GM12872 (cell line): ENCODE measurements around the gene SLC16A4.

Source experiments
- TF ChIP-seq, protein P1 (sequence below): IDR thresholded peaks from 3 replicates; pipeline ENCODE4 v1.5.1; 2011; ENCODE audit warnings: low read depth, mild to moderate bottlenecking, low read length, moderate library complexity; ENCODE audit not compliant: insufficient read depth

Gene SLC16A4

DNA sequence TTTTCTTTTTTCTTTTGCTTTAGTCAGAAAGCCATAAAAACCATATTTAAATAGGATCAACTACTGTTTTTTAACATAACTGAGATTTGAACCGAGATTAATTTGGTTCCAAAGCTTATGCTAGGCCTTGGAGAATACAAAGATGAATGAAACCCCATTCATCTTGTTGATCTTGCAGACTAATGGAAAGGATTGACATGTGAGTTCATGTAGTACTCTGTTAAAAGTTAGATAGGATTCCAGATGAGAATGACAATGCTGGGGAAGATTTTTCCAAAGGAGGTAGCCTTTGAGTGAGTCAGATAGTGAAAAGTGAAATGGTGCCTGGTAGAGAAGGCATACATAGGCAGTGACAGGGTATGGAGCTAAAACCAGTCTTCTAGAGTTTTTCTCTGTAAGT, 29.0 kb downstream of the SLC16A4 start:
- TF ChIP-seq, protein P1, sequence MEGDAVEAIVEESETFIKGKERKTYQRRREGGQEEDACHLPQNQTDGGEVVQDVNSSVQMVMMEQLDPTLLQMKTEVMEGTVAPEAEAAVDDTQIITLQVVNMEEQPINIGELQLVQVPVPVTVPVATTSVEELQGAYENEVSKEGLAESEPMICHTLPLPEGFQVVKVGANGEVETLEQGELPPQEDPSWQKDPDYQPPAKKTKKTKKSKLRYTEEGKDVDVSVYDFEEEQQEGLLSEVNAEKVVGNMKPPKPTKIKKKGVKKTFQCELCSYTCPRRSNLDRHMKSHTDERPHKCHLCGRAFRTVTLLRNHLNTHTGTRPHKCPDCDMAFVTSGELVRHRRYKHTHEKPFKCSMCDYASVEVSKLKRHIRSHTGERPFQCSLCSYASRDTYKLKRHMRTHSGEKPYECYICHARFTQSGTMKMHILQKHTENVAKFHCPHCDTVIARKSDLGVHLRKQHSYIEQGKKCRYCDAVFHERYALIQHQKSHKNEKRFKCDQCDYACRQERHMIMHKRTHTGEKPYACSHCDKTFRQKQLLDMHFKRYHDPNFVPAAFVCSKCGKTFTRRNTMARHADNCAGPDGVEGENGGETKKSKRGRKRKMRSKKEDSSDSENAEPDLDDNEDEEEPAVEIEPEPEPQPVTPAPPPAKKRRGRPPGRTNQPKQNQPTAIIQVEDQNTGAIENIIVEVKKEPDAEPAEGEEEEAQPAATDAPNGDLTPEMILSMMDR = no peak

DNA sequence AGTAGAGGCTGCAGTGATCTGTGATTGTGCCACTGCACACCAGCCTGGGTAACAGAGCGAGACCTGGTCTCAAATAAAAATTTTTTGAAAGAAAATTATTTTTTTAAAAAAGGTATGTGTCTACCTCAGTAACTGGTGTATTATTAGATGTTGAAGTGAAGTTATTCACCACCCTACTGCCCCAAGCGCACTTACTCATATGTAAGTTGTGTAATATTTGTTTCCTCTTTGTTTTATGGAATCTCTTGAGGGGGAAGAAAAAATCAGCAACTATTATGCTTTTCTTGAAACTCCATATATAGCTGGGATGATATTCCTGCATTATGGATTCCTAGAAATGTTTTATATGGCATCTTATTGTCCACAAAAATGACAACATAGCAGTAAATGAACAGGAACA, 30.4 kb downstream of the SLC16A4 start:
- TF ChIP-seq, protein P1 = no peak

DNA sequence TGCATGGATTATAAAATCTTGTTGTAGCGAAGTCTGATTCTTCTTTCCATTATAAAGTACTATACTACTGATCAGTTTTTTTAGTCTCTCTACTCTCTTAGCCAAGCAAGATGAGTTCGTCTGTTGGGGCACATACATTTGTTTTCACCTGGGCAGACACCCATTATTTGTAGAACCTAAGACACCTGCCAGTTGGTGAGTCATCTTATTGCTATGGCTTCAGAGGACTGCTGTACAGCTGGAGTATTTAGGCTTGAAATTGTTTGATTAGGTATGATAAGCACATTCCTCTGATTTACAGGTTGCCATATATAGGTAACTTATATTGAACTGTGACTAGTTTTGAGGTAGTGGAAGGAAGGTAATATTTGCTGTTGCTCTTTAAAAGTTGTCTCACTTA, 34.4 kb downstream of the SLC16A4 start:
- TF ChIP-seq, protein P1 = no peak

DNA sequence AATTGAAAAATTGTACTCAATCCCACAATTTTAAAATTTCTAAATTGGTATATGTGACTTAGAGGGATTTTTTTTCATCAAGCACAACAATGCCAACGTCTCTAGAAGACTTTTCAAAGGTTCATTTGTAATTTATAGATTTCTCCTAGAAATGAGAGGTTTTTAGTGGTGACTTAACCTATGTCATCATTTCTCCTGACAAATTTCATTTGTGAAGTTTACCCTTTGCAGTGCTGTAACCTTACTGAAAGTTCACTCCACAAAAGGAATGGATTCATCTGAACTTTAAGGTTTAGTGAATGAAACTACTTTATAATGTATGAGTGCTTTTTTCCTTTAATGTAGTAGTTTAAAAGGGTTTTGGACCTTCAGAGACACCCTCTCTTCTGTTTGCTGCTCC, 35.5 kb downstream of the SLC16A4 start:
- TF ChIP-seq, protein P1 = no peak

DNA sequence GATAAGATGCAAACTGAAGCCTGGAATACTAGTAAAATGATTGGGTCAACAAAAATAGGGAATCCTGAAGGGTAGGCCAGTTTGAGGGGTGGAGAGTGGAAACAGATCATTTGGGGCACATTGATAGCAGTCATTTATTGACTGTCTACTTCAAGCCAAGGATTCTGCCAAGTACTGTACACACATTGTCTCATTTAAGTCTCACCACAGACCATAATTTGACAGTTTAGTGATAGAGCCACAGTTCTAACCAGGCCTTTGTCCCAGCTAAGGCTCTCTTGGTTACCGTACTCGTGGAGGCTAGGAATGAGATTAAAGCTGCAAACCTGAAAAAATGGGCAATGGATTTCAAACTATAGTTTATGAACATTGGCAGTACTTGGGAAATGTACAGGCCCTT, 40.5 kb downstream of the SLC16A4 start:
- TF ChIP-seq, protein P1 = no peak

DNA sequence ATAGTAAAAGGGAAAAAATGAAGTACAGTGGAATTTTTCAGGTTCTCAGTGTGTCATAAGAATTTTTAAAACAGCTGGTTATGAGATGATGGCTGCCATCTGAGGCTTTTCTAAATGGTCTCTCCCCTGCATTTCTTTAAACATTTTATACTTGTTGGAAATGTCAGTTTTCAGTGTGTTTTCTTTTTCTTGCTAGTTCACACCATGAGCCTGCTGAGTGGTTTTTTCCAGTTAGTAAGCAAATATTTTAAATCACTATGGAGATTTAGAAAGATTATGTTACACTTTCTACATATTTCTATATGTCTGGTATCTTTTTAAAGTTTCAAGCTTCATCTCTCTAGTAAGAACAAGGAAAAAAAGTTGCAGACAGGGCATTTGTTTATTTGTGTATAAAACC, 42.1 kb downstream of the SLC16A4 start:
- TF ChIP-seq, protein P1 = no peak

DNA sequence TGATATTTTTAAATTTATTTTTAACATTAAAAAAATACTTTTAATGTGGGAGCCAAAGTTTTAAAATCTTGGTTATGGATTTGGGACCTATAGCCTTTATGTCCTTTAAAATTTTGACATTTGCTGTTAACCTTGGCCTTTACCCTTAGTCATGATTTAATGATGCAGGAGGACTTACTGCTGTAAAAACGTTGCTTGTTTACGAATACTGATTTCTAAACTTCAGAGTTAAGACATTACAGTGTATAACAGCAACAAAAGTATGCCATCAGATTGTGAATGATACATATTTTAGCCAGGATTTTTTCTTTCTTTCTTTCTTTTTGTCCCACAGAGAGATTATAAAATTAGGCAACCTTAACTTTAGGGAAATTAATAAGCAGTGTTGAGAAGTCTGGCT, 42.8 kb downstream of the SLC16A4 start:
- TF ChIP-seq, protein P1 = no peak
